Smooth muscle cell (in vitro differentiated cells): ENCODE results near the gene HSPA4. TPM values are rescaled to one million over a fixed set of nuclear protein-coding genes. Genes with fewer than 3 reads are reported as not detected.

Source experiments
- DNase-seq: peaks from one replicate; lab custom pipeline; 2025; ENCODE audit not compliant: unreplicated experiment; lab: John Stamatoyannopoulos, UW
- H2AFZ ChIP-seq: fragments of 200-600 bp; sonication (generic); 2 replicates; pipeline ENCODE4 v1.6.0; 2016; ENCODE audit warnings: antibody characterized with exemption, low read depth, mild to moderate bottlenecking
- H3F3A ChIP-seq: fragments of 200-600 bp; sonication (generic); 2 replicates; pipeline ENCODE4 v1.6.0; 2017; ENCODE audit warnings: antibody characterized with exemption, low read depth
- H3K27ac ChIP-seq: fragments of 200-600 bp; sonication (generic); 2 replicates; pipeline ENCODE4 v1.5.1; 2016; ENCODE audit warnings: low read depth, mild to moderate bottlenecking
- H3K27me3 ChIP-seq: fragments of 200-600 bp; sonication (generic); 2 replicates; pipeline ENCODE4 v1.6.1; 2016; ENCODE audit warnings: low read depth, mild to moderate bottlenecking
- H3K36me3 ChIP-seq: fragments of 200-600 bp; sonication (generic); 2 replicates; pipeline ENCODE4 v1.5.1; 2016; ENCODE audit warnings: low read depth
- H3K4me1 ChIP-seq: fragments of 200-600 bp; sonication (generic); 2 replicates; pipeline ENCODE4 v1.5.1; 2016; ENCODE audit warnings: low read depth
- H3K4me2 ChIP-seq: fragments of 200-600 bp; sonication (generic); 2 replicates; pipeline ENCODE4 v1.6.0; 2016; ENCODE audit warnings: mild to moderate bottlenecking
- H3K4me3 ChIP-seq: fragments of 200-600 bp; sonication (generic); 2 replicates; pipeline ENCODE4 v1.5.1; 2016; ENCODE audit warnings: mild to moderate bottlenecking
- H3K79me2 ChIP-seq: fragments of 200-600 bp; sonication (generic); 2 replicates; pipeline ENCODE4 v1.6.0; 2016; ENCODE audit warnings: low read depth, mild to moderate bottlenecking
- H3K9ac ChIP-seq: fragments of 200-600 bp; sonication (generic); 2 replicates; pipeline ENCODE4 v1.6.0; 2016; ENCODE audit warnings: low read depth
- H3K9me3 ChIP-seq: fragments of 200-600 bp; sonication (generic); replicated peaks from 2 replicates; pipeline ENCODE4 v1.5.1; 2016; ENCODE audit warnings: low read depth
- H4K20me1 ChIP-seq: fragments of 200-600 bp; sonication (generic); 2 replicates; pipeline ENCODE4 v1.6.0; 2016; ENCODE audit warnings: low read depth
- WGBS: methylation state at CpG from one replicate; pipeline ENCODE4 v1.1.7; 2016; ENCODE audit warnings: low lambda C conversion rate; 5-methylcytosine and 5-hydroxymethylcytosine counted together
- polyA plus RNA-seq: library from polyadenylated mRNA; unstranded; fragments of >200 nt; fragmentation: Nextera tagmentation; extraction: Ambion mirVana; gene quantifications from 2 replicates; pipeline ENCODE4 v1.2.1, GENCODE V29; 2016
- total RNA-seq: library from RNA; depleted of rRNA; stranded (reverse); fragments of >200 nt; gene quantifications from 2 replicates; pipeline ENCODE4 v1.2.3, GENCODE V29; 2014
- TF ChIP-seq, protein P1 (sequence below): fragments of 200-600 bp; sonication (generic); IDR thresholded peaks from 2 replicates; pipeline ENCODE4 v1.5.1; 2017; ENCODE audit warnings: borderline replicate concordance, mild to moderate bottlenecking, antibody characterized with exemption; ENCODE audit not compliant: insufficient read depth, poor library complexity, severe bottlenecking

HSPA4 gene
- total and polyA plus RNA-seq, 2 experiments from 2014 or later = 73.2 to 90.3 TPM

GRCh38 chr5:133110709-133111108 is 58.9 kb downstream of the HSPA4 start:
- Histone ChIP-seq H3F3A (no peaks in the 10 kb centered on the region), H4K20me1 (no peaks in the 10 kb centered on the region), H3K36me3 (no peaks in the 10 kb centered on the region), H2AFZ (no peak overlapping the region), H3K9me3 (no peaks in the 10 kb centered on the region), H3K27me3 (no peaks in the 10 kb centered on the region), H3K27ac (no peak overlapping the region), H3K79me2 (no peaks in the 10 kb centered on the region), H3K9ac (no peak overlapping the region), H3K4me2 (no peak overlapping the region), H3K4me3 (no peak overlapping the region), H3K4me1 (no peaks in the 10 kb centered on the region)
- 82% methylated on average over 6 of the region's 6 CpGs for WGBS
- no peak for DNase-seq
- TF ChIP-seq, protein P1, sequence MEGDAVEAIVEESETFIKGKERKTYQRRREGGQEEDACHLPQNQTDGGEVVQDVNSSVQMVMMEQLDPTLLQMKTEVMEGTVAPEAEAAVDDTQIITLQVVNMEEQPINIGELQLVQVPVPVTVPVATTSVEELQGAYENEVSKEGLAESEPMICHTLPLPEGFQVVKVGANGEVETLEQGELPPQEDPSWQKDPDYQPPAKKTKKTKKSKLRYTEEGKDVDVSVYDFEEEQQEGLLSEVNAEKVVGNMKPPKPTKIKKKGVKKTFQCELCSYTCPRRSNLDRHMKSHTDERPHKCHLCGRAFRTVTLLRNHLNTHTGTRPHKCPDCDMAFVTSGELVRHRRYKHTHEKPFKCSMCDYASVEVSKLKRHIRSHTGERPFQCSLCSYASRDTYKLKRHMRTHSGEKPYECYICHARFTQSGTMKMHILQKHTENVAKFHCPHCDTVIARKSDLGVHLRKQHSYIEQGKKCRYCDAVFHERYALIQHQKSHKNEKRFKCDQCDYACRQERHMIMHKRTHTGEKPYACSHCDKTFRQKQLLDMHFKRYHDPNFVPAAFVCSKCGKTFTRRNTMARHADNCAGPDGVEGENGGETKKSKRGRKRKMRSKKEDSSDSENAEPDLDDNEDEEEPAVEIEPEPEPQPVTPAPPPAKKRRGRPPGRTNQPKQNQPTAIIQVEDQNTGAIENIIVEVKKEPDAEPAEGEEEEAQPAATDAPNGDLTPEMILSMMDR = no peak

DNA sequence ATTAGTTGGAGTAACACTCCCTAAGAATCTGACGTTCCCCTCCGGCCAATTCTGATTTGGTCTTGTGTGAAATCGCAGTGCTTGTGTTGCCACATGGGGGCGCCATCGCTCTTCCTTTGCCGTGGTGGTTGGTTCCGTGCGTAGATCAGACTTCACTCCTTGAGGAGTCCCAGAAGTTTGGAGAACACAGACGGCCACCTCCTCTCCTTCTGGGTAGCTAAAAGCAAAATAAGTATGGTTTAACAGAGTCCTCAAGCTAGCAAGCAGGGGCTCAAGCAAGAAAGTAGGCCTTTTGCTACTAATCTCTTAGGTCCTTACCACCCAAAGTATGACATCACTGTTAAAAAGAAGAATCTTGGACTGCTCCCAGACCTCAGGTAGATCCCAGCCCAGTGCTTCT is 59.5 kb downstream of the HSPA4 start:
- TF ChIP-seq, protein P1 = peak; percentile 94
- peak; percentile 50 for DNase-seq
- no peak overlapping the region for H3K27ac ChIP-seq
- no peaks in the 10 kb centered on the region for H4K20me1 ChIP-seq
- no peaks in the 10 kb centered on the region for H3K36me3 ChIP-seq
- peak overlapping the region; percentile 47 for H3K4me2 ChIP-seq
- no peak overlapping the region for H3K4me3 ChIP-seq
- no peak overlapping the region for H3K9ac ChIP-seq
- H3F3A ChIP-seq = no peaks in the 10 kb centered on the region
- H3K4me1 ChIP-seq = no peaks in the 10 kb centered on the region
- H3K9me3 ChIP-seq = no peaks in the 10 kb centered on the region
- 5% methylated on average over 9 of the region's 9 CpGs for WGBS
- no peaks in the 10 kb centered on the region for H3K79me2 ChIP-seq
- no peaks in the 10 kb centered on the region for H3K27me3 ChIP-seq
- H2AFZ ChIP-seq = no peak overlapping the region

DNA sequence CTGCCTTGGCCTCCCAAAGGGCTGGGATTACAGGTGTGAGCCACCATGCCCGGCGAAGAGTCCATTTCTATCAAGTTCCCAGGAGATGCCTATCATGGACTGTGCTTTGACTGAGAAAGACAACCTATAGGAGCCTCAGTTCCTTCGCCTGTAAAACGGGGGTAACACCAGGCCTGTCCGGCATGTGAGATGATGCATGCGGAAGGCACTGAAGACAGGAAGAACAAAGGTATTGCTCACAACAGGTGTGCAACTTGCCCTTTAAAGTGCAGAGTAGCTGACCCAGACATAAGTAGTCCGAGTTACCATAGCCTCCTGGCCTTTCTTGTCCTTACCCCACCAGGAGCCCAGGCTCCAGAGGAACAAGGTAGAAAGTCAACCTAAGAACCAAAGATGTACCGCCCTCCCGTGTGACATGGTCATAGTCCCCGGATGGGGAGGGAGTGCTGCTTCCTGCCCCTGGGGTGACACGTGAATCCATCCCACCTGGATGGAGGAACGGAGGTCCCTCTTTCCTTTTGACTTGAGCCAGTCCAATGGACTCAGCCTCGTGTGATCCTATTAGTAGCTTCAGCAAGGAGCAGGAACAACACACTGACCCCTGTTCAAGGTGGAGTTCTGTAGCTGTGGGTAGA is 60.3 kb downstream of the HSPA4 start:
- H3F3A ChIP-seq = no peaks in the 10 kb centered on the region
- no peak overlapping the region for H3K4me2 ChIP-seq
- no peaks in the 10 kb centered on the region for H4K20me1 ChIP-seq
- no peaks in the 10 kb centered on the region for H3K9me3 ChIP-seq
- WGBS = 93% methylated on average over 13 of the region's 13 CpGs
- H3K4me3 ChIP-seq = no peak overlapping the region
- H3K79me2 ChIP-seq = no peaks in the 10 kb centered on the region
- H3K27ac ChIP-seq = no peak overlapping the region
- H3K4me1 ChIP-seq = no peaks in the 10 kb centered on the region
- DNase-seq = no peak
- no peaks in the 10 kb centered on the region for H3K36me3 ChIP-seq
- H3K27me3 ChIP-seq = no peaks in the 10 kb centered on the region
- H2AFZ ChIP-seq = no peak overlapping the region
- TF ChIP-seq, protein P1 = no peak
- no peak overlapping the region for H3K9ac ChIP-seq
